Activated CD8-positive, alpha-beta memory T cell treated with anti-CD3 and anti-CD28 coated beads for 24 hours (primary cell): Measurements from ENCODE around the gene ASCC3.
"Not testable (repeated sequence)": the region's sequence is repeated elsewhere in the genome, so short reads cannot be mapped to it uniquely, and the experiment has no call there.

Source experiments
- DNase-seq: peaks from one replicate; pipeline ENCODE4 v3.0.0-alpha.2; 2020

The ASCC3 gene

GRCh38 chr6:100712997-100713396, 168.1 kb downstream of the ASCC3 start:
- no peak for DNase-seq

GRCh38 chr6:100706491-100706890, 174.6 kb downstream of the ASCC3 start:
- no peak for DNase-seq

GRCh38 chr6:100704961-100705360, 176.2 kb downstream of the ASCC3 start:
- DNase-seq, result no peak

GRCh38 chr6:100701728-100702127, 179.4 kb downstream of the ASCC3 start:
- no peak for DNase-seq

GRCh38 chr6:100700009-100700408, 181.1 kb downstream of the ASCC3 start:
- DNase-seq, result no peak

GRCh38 chr6:100695445-100695844, 185.7 kb downstream of the ASCC3 start:
- DNase-seq, result no peak

GRCh38 chr6:100693249-100693927, 187.7 kb downstream of the ASCC3 start:
- DNase-seq, result no peak

- DNase-seq, result no peak
These were observed 189.2 kb downstream of the ASCC3 start for GRCh38 chr6:100691972-100692371.

GRCh38 chr6:100686216-100686615, 194.9 kb downstream of the ASCC3 start:
- DNase-seq, result no peak

- DNase-seq, result no peak
These were observed 195.4 kb downstream of the ASCC3 start for GRCh38 chr6:100685747-100686146.

GRCh38 chr6:100680163-100680562, 201.0 kb downstream of the ASCC3 start:
- no peak for DNase-seq

- DNase-seq, result no peak
These were observed 203.1 kb downstream of the ASCC3 start for GRCh38 chr6:100678027-100678426.

- DNase-seq, result no peak
These were observed 203.9 kb downstream of the ASCC3 start for GRCh38 chr6:100677240-100677639.

GRCh38 chr6:100673641-100674040, 207.5 kb downstream of the ASCC3 start:
- DNase-seq, result no peak

- no peak for DNase-seq
These were observed 209.4 kb downstream of the ASCC3 start for GRCh38 chr6:100671740-100672139.

GRCh38 chr6:100670056-100670455, 211.1 kb downstream of the ASCC3 start:
- DNase-seq, result no peak

GRCh38 chr6:100665041-100665380, 216.1 kb downstream of the ASCC3 start:
- no peak for DNase-seq

- DNase-seq, result no peak
These were observed 216.7 kb downstream of the ASCC3 start for GRCh38 chr6:100664274-100665040.

- DNase-seq, result no peak
These were observed 217.8 kb downstream of the ASCC3 start for GRCh38 chr6:100663219-100663863.

GRCh38 chr6:100662264-100662663, 218.9 kb downstream of the ASCC3 start:
- no peak for DNase-seq

- DNase-seq, result no peak
These were observed 222.6 kb downstream of the ASCC3 start for GRCh38 chr6:100658486-100658885.

GRCh38 chr6:100657678-100658330, 223.3 kb downstream of the ASCC3 start:
- DNase-seq, result no peak

GRCh38 chr6:100641147-100641546, 240.0 kb downstream of the ASCC3 start:
- not testable (repeated sequence) for DNase-seq
